NCI-H2196 (cell line): ENCODE data around the gene PHYH.
"Not testable (repeated sequence)": the region's sequence is repeated elsewhere in the genome, so short reads cannot be mapped to it uniquely, and the experiment has no call there.

Experiments
- DNase-seq: peaks from one replicate; lab custom pipeline; 2025; ENCODE audit not compliant: unreplicated experiment; lab: John Stamatoyannopoulos, UW

Gene PHYH

DNA sequence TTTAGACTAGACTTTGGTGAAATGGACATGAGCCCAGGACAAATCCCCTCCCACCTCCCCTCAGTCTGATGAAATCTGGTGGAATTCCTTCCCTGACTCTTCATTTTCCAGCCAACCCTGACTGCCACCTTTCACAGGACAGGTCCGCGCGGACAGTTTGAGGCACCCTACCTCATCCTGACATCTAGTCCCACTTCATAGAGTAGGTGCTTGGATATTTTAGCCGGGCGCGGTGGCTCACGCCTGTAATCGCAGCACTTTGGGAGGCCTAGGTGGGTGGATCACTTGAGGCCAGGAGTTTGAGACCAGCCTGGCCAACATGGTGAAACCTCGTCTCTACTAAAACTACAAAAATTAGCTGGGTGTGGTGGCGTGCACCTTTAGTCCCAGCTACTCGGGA lies 23.7 kb downstream of the PHYH start:
- DNase-seq = not testable (repeated sequence)

DNA sequence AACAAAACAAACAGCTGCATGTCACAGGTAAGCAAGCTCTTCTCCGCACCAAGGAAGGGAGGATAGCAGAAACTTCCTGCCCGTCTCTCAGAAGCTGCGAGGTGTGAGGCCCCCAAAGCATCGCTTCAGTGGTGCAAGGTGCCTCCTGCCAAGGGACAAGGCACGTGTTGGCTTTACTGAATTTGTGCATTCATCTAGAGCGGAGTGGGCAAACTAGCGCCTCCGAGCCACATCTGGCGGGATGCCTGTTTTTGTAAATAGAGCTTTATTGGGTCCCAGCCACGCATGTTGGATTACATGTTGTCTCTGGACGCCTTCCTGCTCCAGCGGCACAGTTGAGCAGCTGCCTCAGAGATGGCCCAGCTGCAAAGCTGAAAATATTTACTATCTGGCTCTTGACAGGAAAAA lies 27.7 kb downstream of the PHYH start:
- peak; percentile 43 for DNase-seq

DNA sequence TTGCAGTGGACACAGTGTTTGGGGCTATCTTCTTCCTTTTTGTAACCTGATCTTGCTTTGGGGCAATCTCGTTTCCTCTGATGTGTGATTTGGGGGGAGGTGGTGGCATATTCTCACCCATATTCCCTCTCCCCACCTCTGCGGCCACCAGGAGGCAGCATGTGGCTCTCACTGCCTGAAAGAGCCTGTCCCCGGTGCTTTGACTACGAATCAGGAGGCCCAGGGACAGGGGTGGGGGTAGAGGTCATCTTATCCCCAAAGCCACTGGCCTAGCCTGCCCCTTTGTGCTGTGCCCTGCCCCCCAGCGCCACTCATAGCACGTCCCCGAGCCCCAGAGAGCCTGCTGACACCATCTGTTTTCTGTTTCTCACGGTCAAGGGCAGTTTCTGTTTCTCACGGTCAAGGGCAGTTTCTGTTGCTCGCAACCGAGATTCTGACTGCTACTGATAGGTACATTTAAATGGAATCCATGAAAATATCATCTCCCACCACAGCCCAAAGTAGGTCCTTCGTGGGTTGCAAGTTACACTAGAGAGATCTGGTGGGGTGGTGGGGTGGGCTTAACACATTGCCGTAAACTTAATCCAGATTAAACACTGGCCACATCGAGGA lies 28.2 kb downstream of the PHYH start:
- DNase-seq = peak; percentile 29

- no peak for DNase-seq
Measured at GRCh38 chr10:13270877-13271551, 28.9 kb downstream of the PHYH start.

DNA sequence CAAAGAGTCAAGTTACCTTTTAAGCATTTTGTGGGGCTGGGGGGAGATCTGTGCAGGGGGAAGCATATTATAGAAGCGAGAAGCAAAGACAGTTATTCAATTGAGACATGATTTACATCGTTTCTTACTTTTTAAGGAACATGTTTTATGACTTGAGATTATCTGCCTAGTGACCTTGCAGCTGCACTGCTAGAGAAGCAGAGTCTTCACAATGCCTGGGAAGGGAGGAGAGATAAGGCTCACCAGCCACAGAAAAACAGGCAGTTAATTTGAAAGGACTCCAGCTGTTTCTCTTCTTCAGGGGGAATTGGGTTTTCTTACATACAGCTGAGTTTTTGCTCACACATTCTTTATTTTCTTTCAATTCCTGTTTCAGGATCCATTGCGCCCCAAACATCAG lies 31.0 kb downstream of the PHYH start:
- no peak for DNase-seq

GRCh38 chr10:13268310-13268709 lies 31.6 kb downstream of the PHYH start:
- DNase-seq = no peak

GRCh38 chr10:13263591-13263990 lies 36.3 kb downstream of the PHYH start:
- no peak for DNase-seq

DNA sequence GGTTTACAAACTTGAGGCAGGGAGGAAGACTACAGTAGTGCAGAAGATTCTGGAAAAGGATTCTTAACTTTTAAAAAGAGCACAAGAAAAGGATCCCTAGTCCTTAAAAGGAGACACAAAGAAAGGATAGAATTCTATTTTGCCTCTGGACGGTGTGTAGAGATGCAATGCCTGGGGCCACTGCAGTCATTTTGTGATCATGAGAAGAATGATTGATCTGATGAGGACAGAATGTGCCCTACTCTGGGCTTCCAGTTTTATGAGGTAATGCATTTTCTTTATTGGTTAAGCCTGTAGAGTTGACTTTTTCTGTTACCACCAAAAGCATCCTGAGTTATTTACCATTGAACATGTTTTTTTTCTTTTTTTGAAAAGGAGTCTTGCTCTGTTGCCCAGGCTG lies 37.4 kb downstream of the PHYH start:
- DNase-seq = no peak

DNA sequence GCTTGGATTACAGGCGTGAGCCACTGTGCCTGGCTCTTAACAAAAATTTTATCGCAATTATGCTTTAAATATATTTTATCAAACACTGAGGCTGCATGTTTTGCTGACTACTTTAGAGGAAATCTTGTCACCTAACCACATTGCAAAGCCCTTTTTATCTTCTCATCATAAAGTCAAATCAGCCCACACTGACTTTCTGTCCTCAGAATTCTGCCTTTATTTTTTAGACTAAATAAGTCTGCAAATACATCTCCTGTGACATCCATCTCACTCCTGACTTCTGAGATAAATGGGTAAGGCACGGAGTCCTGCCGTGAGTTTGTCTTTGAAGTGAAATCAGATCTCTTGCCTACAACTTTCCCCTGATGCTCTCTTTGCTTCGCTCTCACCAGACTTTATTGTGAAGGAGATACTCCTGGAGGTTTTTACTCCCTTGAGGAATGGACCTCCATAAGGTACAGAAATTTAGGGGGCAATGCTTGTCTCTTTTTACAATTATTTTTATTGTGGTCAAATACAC lies 42.2 kb downstream of the PHYH start:
- no peak for DNase-seq

GRCh38 chr10:13256627-13257026 lies 43.2 kb downstream of the PHYH start:
- no peak for DNase-seq

GRCh38 chr10:13253726-13254125 lies 46.1 kb downstream of the PHYH start:
- DNase-seq = no peak

DNA sequence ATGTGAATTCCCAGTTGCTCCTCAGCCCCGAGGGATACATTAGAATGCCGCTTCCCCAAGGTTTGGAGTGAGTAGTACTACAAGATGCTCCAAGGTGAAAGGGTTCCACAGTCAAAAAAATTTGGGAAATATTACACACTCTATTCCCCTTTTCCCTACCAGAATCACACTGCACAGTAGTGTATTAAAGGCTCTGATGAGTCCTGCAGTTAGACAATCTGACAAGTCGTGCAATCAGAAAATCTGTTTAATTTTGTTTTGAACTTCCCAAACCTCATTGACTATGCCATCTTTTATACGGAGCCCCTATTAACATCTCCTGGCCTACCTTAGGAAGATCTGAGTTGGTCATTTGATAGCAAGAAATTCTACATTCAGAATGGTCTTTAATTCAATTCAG lies 52.1 kb downstream of the PHYH start:
- no peak for DNase-seq

DNA sequence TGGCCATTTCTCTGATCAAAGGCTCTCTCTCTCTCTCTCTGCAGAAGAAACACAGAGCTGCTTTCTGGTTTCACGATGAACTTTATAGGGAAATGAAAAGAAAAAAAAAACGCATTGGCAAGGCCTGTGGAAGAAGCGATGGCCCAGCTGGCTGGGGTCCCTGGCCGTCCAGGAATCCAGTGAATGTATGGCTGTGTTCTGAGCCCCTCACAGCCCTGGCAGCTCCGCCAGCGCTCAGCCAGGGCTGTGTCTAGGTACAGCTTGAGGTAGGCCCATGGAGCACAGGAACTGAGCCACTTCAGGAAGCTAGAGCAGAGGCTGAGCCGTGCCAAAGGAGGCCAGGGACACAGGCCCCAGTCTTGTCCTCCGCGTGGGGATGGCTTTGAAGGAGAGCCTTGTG lies 52.6 kb downstream of the PHYH start:
- no peak for DNase-seq

- not testable (repeated sequence) for DNase-seq
Measured at GRCh38 chr10:13242260-13242659, 57.6 kb downstream of the PHYH start.

- DNase-seq = no peak
Measured at GRCh38 chr10:13241613-13242012, 58.3 kb downstream of the PHYH start.

GRCh38 chr10:13239923-13240322 lies 59.9 kb downstream of the PHYH start:
- DNase-seq = no peak

- DNase-seq = no peak
Measured at GRCh38 chr10:13238271-13239077, 61.4 kb downstream of the PHYH start.

- no peak for DNase-seq
Measured at GRCh38 chr10:13236638-13237037, 63.2 kb downstream of the PHYH start.

- not testable (repeated sequence) for DNase-seq
Measured at GRCh38 chr10:13234736-13235135, 65.1 kb downstream of the PHYH start.

GRCh38 chr10:13234172-13234571 lies 65.7 kb downstream of the PHYH start, which contains the start of gene UCMA:
Gene UCMA, minus strand, starts transcription at chr10:13234374. Its CDS starts 116 bp downstream, at chr10:13234258.
- no peak for DNase-seq

- no peak for DNase-seq
Measured at GRCh38 chr10:13233358-13233757, 66.5 kb downstream of the PHYH start.

GRCh38 chr10:13231808-13232207 lies 68.1 kb downstream of the PHYH start:
- DNase-seq = no peak
